Duodenal mucosa (tissue), 2 donors: ENCODE results near the gene CDHR5.

Source experiments
- H3K27ac ChIP-seq: one replicate; pipeline ENCODE4 v1.7.0; 2013; ENCODE audit warnings: low read depth, low read length
- H3K27me3 ChIP-seq, 2 donors: one replicate each; pipeline ENCODE4 v1.7.0; 2013; ENCODE audit warnings: low read length in 2 of 2, control low read depth in 1 of 2; ENCODE audit not compliant: insufficient read depth in 2 of 2, control insufficient read depth in 1 of 2
- H3K36me3 ChIP-seq, 2 donors: one replicate each; pipeline ENCODE4 v1.7.0; 2013; ENCODE audit warnings: low read length in 2 of 2, control low read depth in 1 of 2; ENCODE audit not compliant: insufficient read depth in 2 of 2, control insufficient read depth in 1 of 2
- H3K4me1 ChIP-seq, 2 donors: one replicate each; pipeline ENCODE4 v1.7.0; 2013; ENCODE audit warnings: low read length in 2 of 2, control low read depth in 1 of 2; ENCODE audit not compliant: insufficient read depth in 2 of 2, control insufficient read depth in 1 of 2
- H3K4me3 ChIP-seq, 2 donors: one replicate each; pipeline ENCODE4 v1.7.0; 2013; ENCODE audit warnings: low read length in 2 of 2, low read depth in 1 of 2
- H3K9ac ChIP-seq, 2 donors: one replicate each; pipeline ENCODE4 v1.7.0; 2013; ENCODE audit warnings: low read length in 2 of 2, low read depth in 1 of 2
- H3K9me3 ChIP-seq, 2 donors: one replicate each; pipeline ENCODE4 v1.7.0; 2013; ENCODE audit warnings: low read length in 2 of 2, control low read depth in 1 of 2; ENCODE audit not compliant: control insufficient read depth in 1 of 2

The CDHR5 gene

GRCh38 chr11:598005-598680 is 26.6 kb downstream of the CDHR5 start:
- no peak overlapping the region for H3K9ac ChIP-seq
- H3K36me3 ChIP-seq: peaks cover 41 to 83% of the 10 kb centered on the region in 2 donors
- H3K4me3 ChIP-seq: no peak overlapping the region
- H3K27ac ChIP-seq: no peak overlapping the region
- no peaks in the 10 kb centered on the region for H3K27me3 ChIP-seq
- H3K4me1 ChIP-seq: no peaks in the 10 kb centered on the region
- H3K9me3 ChIP-seq: no peaks in the 10 kb centered on the region

GRCh38 chr11:597166-597725 is 27.5 kb downstream of the CDHR5 start:
- H3K36me3 ChIP-seq: peaks cover 48 to 85% of the 10 kb centered on the region in 2 donors
- no peak overlapping the region for H3K27ac ChIP-seq
- H3K4me1 ChIP-seq: no peaks in the 10 kb centered on the region
- no peak overlapping the region for H3K9ac ChIP-seq
- no peaks in the 10 kb centered on the region for H3K27me3 ChIP-seq
- H3K9me3 ChIP-seq: no peaks in the 10 kb centered on the region
- no peak overlapping the region for H3K4me3 ChIP-seq

- no peak overlapping the region for H3K27ac ChIP-seq
- peaks cover 48 to 81% of the 10 kb centered on the region in 2 donors for H3K36me3 ChIP-seq
Observed at GRCh38 chr11:596374-596773, 28.4 kb downstream of the CDHR5 start.

GRCh38 chr11:595400-595799 is 29.4 kb downstream of the CDHR5 start:
- Histone ChIP-seq H3K9me3 (no peaks in the 10 kb centered on the region), H3K4me1 (no peaks in the 10 kb centered on the region), H3K27ac (no peak overlapping the region), H3K27me3 (no peaks in the 10 kb centered on the region), H3K9ac (no peak overlapping the region), H3K4me3 (no peak overlapping the region), H3K36me3 (peaks cover 56 to 85% of the 10 kb centered on the region in 2 donors)

More at GRCh38 chr11:596374-596773, 28.4 kb downstream of the CDHR5 start:
- H3K27me3 ChIP-seq: no peaks in the 10 kb centered on the region
- no peak overlapping the region for H3K9ac ChIP-seq
- no peaks in the 10 kb centered on the region for H3K4me1 ChIP-seq
- no peak overlapping the region for H3K4me3 ChIP-seq
- no peaks in the 10 kb centered on the region for H3K9me3 ChIP-seq

GRCh38 chr11:593347-593746 is 31.4 kb downstream of the CDHR5 start:
- Histone ChIP-seq H3K27ac (no peak overlapping the region), H3K36me3 (peaks cover 55 to 87% of the 10 kb centered on the region in 2 donors), H3K9ac (no peak overlapping the region), H3K4me3 (no peak overlapping the region), H3K27me3 (no peaks in the 10 kb centered on the region), H3K9me3 (no peaks in the 10 kb centered on the region), H3K4me1 (no peaks in the 10 kb centered on the region)

GRCh38 chr11:592918-593317 is 31.8 kb downstream of the CDHR5 start:
- Histone ChIP-seq H3K36me3 (peaks cover 52 to 86% of the 10 kb centered on the region in 2 donors), H3K9ac (no peak overlapping the region), H3K27ac (no peak overlapping the region), H3K9me3 (no peaks in the 10 kb centered on the region), H3K4me3 (no peak overlapping the region), H3K4me1 (peaks cover 3% of the 10 kb centered on the region in 2 donors), H3K27me3 (no peaks in the 10 kb centered on the region)

GRCh38 chr11:592501-592900 is 32.3 kb downstream of the CDHR5 start:
- Histone ChIP-seq H3K27ac (no peak overlapping the region), H3K9ac (no peak overlapping the region), H3K36me3 (peaks cover 51 to 86% of the 10 kb centered on the region in 2 donors), H3K9me3 (no peaks in the 10 kb centered on the region), H3K4me3 (no peak overlapping the region), H3K4me1 (peaks cover 6 to 7% of the 10 kb centered on the region in 2 donors), H3K27me3 (no peaks in the 10 kb centered on the region)

GRCh38 chr11:590997-591396 is 33.8 kb downstream of the CDHR5 start:
- H3K27ac ChIP-seq: no peak overlapping the region
- H3K36me3 ChIP-seq: peaks cover 63 to 88% of the 10 kb centered on the region in 2 donors

GRCh38 chr11:589798-590197 is 35.0 kb downstream of the CDHR5 start:
- H3K27me3 ChIP-seq: no peaks in the 10 kb centered on the region
- H3K27ac ChIP-seq: no peak overlapping the region
- no peak overlapping the region for H3K9ac ChIP-seq
- H3K9me3 ChIP-seq: no peaks in the 10 kb centered on the region
- H3K4me3 ChIP-seq: no peak overlapping the region
- peaks cover 55 to 84% of the 10 kb centered on the region in 2 donors for H3K36me3 ChIP-seq
- H3K4me1 ChIP-seq: peaks cover 11 to 19% of the 10 kb centered on the region in 2 donors

More at GRCh38 chr11:590997-591396, 33.8 kb downstream of the CDHR5 start:
- H3K4me3 ChIP-seq: no peak overlapping the region
- no peaks in the 10 kb centered on the region for H3K9me3 ChIP-seq
- peaks cover 11 to 19% of the 10 kb centered on the region in 2 donors for H3K4me1 ChIP-seq
- no peak overlapping the region for H3K9ac ChIP-seq
- H3K27me3 ChIP-seq: no peaks in the 10 kb centered on the region

- Histone ChIP-seq H3K27ac (no peak overlapping the region), H3K4me3 (no peak overlapping the region), H3K9me3 (no peaks in the 10 kb centered on the region), H3K36me3 (peaks cover 56 to 78% of the 10 kb centered on the region in 2 donors), H3K27me3 (no peaks in the 10 kb centered on the region), H3K4me1 (peaks cover 11 to 19% of the 10 kb centered on the region in 2 donors), H3K9ac (peak overlapping the region in 1 of 2 donors; percentile 15)
Observed at GRCh38 chr11:587978-588380, 36.8 kb downstream of the CDHR5 start.
